IPS-18a (cell line): ENCODE measurements around the gene SHISA9.

Experiments
- H3K27ac ChIP-seq: one replicate; pipeline ENCODE4 v1.5.1; 2013; ENCODE audit warnings: low read length
- H3K27me3 ChIP-seq: one replicate; pipeline ENCODE4 v1.6.1; 2013; ENCODE audit warnings: mild to moderate bottlenecking, low read length; ENCODE audit not compliant: control insufficient read depth, insufficient read depth
- H3K36me3 ChIP-seq: one replicate; pipeline ENCODE4 v1.6.1; 2013; ENCODE audit warnings: low read depth, low read length; ENCODE audit not compliant: control insufficient read depth
- H3K4me1 ChIP-seq: one replicate; pipeline ENCODE4 v1.6.1; 2013; ENCODE audit warnings: low read depth, low read length; ENCODE audit not compliant: control insufficient read depth
- H3K4me3 ChIP-seq: one replicate; pipeline ENCODE4 v1.5.1; 2013; ENCODE audit warnings: low read length
- H3K9ac ChIP-seq: one replicate; pipeline ENCODE4 v1.6.1; 2013; ENCODE audit warnings: mild to moderate bottlenecking, low read length, moderate library complexity
- H3K9me3 ChIP-seq: one replicate; pipeline ENCODE4 v1.6.1; 2013; ENCODE audit warnings: low read depth, low read length; ENCODE audit not compliant: control insufficient read depth

The SHISA9 gene

GRCh38 chr16:13242201-13242600, 340.8 kb downstream of the SHISA9 start:
- Histone ChIP-seq H3K9ac (no peak overlapping the region), H3K9me3 (no peaks in the 10 kb centered on the region), H3K27ac (no peak overlapping the region), H3K4me1 (no peaks in the 10 kb centered on the region), H3K36me3 (no peaks in the 10 kb centered on the region), H3K27me3 (no peaks in the 10 kb centered on the region), H3K4me3 (no peak overlapping the region)

GRCh38 chr16:13244770-13245169, 343.4 kb downstream of the SHISA9 start:
- Histone ChIP-seq H3K4me3 (no peak overlapping the region), H3K9me3 (no peaks in the 10 kb centered on the region), H3K9ac (no peak overlapping the region), H3K27me3 (no peaks in the 10 kb centered on the region), H3K36me3 (no peaks in the 10 kb centered on the region), H3K4me1 (no peaks in the 10 kb centered on the region), H3K27ac (no peak overlapping the region)

GRCh38 chr16:13245713-13246377, 344.4 kb downstream of the SHISA9 start:
- Histone ChIP-seq H3K27ac (no peak overlapping the region), H3K9ac (no peak overlapping the region), H3K36me3 (no peaks in the 10 kb centered on the region), H3K27me3 (no peaks in the 10 kb centered on the region), H3K4me1 (no peaks in the 10 kb centered on the region), H3K4me3 (no peak overlapping the region), H3K9me3 (no peaks in the 10 kb centered on the region)

- Histone ChIP-seq H3K27ac (no peak overlapping the region), H3K9me3 (peaks cover 3% of the 10 kb centered on the region), H3K27me3 (no peaks in the 10 kb centered on the region), H3K4me1 (no peaks in the 10 kb centered on the region), H3K4me3 (no peak overlapping the region), H3K9ac (no peak overlapping the region), H3K36me3 (no peaks in the 10 kb centered on the region)
Observed at GRCh38 chr16:13254998-13255614, 353.7 kb downstream of the SHISA9 start.

- H3K4me3 ChIP-seq: no peak overlapping the region
- no peak overlapping the region for H3K27ac ChIP-seq
- H3K4me1 ChIP-seq: no peaks in the 10 kb centered on the region
- no peaks in the 10 kb centered on the region for H3K36me3 ChIP-seq
- H3K27me3 ChIP-seq: no peaks in the 10 kb centered on the region
- H3K9ac ChIP-seq: no peak overlapping the region
- peaks cover 3% of the 10 kb centered on the region for H3K9me3 ChIP-seq
Observed at GRCh38 chr16:13262270-13263090, 361.1 kb downstream of the SHISA9 start.

GRCh38 chr16:13264749-13265552, 363.6 kb downstream of the SHISA9 start:
- H3K9me3 ChIP-seq: no peaks in the 10 kb centered on the region
- no peaks in the 10 kb centered on the region for H3K36me3 ChIP-seq
- H3K4me1 ChIP-seq: no peaks in the 10 kb centered on the region
- no peaks in the 10 kb centered on the region for H3K27me3 ChIP-seq
- H3K9ac ChIP-seq: no peak overlapping the region
- no peak overlapping the region for H3K4me3 ChIP-seq
- H3K27ac ChIP-seq: no peak overlapping the region

GRCh38 chr16:13269359-13269758, 368.0 kb downstream of the SHISA9 start:
- no peaks in the 10 kb centered on the region for H3K9me3 ChIP-seq
- no peaks in the 10 kb centered on the region for H3K27me3 ChIP-seq
- no peak overlapping the region for H3K4me3 ChIP-seq
- no peak overlapping the region for H3K27ac ChIP-seq
- H3K36me3 ChIP-seq: no peaks in the 10 kb centered on the region
- H3K4me1 ChIP-seq: no peaks in the 10 kb centered on the region
- no peak overlapping the region for H3K9ac ChIP-seq

- Histone ChIP-seq H3K9ac (no peak overlapping the region), H3K4me1 (no peaks in the 10 kb centered on the region), H3K27me3 (no peaks in the 10 kb centered on the region), H3K36me3 (no peaks in the 10 kb centered on the region), H3K27ac (no peak overlapping the region), H3K9me3 (no peaks in the 10 kb centered on the region), H3K4me3 (no peak overlapping the region)
Observed at GRCh38 chr16:13269905-13270528, 368.6 kb downstream of the SHISA9 start.

GRCh38 chr16:13270602-13271001, 369.2 kb downstream of the SHISA9 start:
- Histone ChIP-seq H3K27me3 (no peaks in the 10 kb centered on the region), H3K4me1 (no peaks in the 10 kb centered on the region), H3K9me3 (no peaks in the 10 kb centered on the region), H3K36me3 (no peaks in the 10 kb centered on the region), H3K4me3 (no peak overlapping the region), H3K27ac (no peak overlapping the region), H3K9ac (no peak overlapping the region)

- Histone ChIP-seq H3K27me3 (no peaks in the 10 kb centered on the region), H3K4me3 (no peak overlapping the region), H3K36me3 (no peaks in the 10 kb centered on the region), H3K4me1 (peaks cover 12% of the 10 kb centered on the region), H3K27ac (no peak overlapping the region), H3K9me3 (no peaks in the 10 kb centered on the region), H3K9ac (no peak overlapping the region)
Observed at GRCh38 chr16:13289515-13289914, 388.1 kb downstream of the SHISA9 start.
